ENCODE results near the gene RASSF10. TPM values are rescaled to one million over a fixed set of nuclear protein-coding genes. Genes with fewer than 3 reads are reported as not detected.

RASSF10 gene
- total and polyA plus RNA-seq, 8 donors = 0.06 to 0.41 (median 0.26) TPM; not detected in 4

- intact Hi-C loops (cut with DNase I) = no loop called here
- DNase-seq (no peak), FAIRE-seq (no peak), ATAC-seq (peak in 1 of 4 donors; percentile 67)
- H3K27ac ChIP-seq = no peak overlapping the region
- no peaks in the 10 kb centered on the region for H3K9me3 ChIP-seq
- TF ChIP-seq CTCF (IDR thresholded peaks at IDR 0.05) = no peak
- WGBS, 2 donors = 40 to 44% methylated on average over 5 of the region's 5 CpGs
- H3K27me3 ChIP-seq = no peaks in the 10 kb centered on the region
- H3K36me3 ChIP-seq = no peaks in the 10 kb centered on the region
- H3K4me1 ChIP-seq = no peaks in the 10 kb centered on the region
- H3K4me3 ChIP-seq = no peak overlapping the region
These were observed 14.3 kb downstream of the RASSF10 start for GRCh38 chr11:13023423-13023822.

- Histone ChIP-seq H3K4me3 (no peak overlapping the region), H3K9me3 (no peaks in the 10 kb centered on the region), H3K27me3 (no peaks in the 10 kb centered on the region), H3K27ac (no peak overlapping the region), H3K4me1 (peaks cover 0 to 4% (median 0%) of the 10 kb centered on the region in 3 donors), H3K36me3 (no peaks in the 10 kb centered on the region)
- ATAC-seq (no peak), DNase-seq (no peak), FAIRE-seq (no peak)
- intact Hi-C loops (cut with DNase I) = no loop called here
- WGBS, 2 donors = 88 to 92% methylated on average over 4 of the region's 4 CpGs
- no peak for TF ChIP-seq CTCF (IDR thresholded peaks at IDR 0.05)
These were observed 17.6 kb downstream of the RASSF10 start for GRCh38 chr11:13026722-13027121.

GRCh38 chr11:13028322-13028721 lies 19.2 kb downstream of the RASSF10 start:
- no peak for TF ChIP-seq CTCF (IDR thresholded peaks at IDR 0.05)
- no peak for FAIRE-seq
- intact Hi-C loops (cut with DNase I) = no loop called here
- WGBS, 2 donors = 73 to 74% methylated on average over 3 of the region's 3 CpGs
- H3K4me1 ChIP-seq = peaks cover 0 to 4% (median 0%) of the 10 kb centered on the region in 3 donors
- H3K27ac ChIP-seq = no peak overlapping the region
- H3K9me3 ChIP-seq = no peaks in the 10 kb centered on the region
- no peaks in the 10 kb centered on the region for H3K36me3 ChIP-seq
- no peak for DNase-seq
- H3K27me3 ChIP-seq = no peaks in the 10 kb centered on the region
- no peak overlapping the region for H3K4me3 ChIP-seq
- no peak for ATAC-seq

GRCh38 chr11:13029872-13030271 lies 20.8 kb downstream of the RASSF10 start:
- H3K36me3 ChIP-seq = no peaks in the 10 kb centered on the region
- H3K9me3 ChIP-seq = no peaks in the 10 kb centered on the region
- no peaks in the 10 kb centered on the region for H3K27me3 ChIP-seq
- H3K4me1 ChIP-seq = peaks cover 0 to 4% (median 0%) of the 10 kb centered on the region in 3 donors
- ATAC-seq (no peak), DNase-seq (no peak), FAIRE-seq (no peak)
- no peak overlapping the region for H3K4me3 ChIP-seq
- no peak for TF ChIP-seq CTCF (IDR thresholded peaks at IDR 0.05)
- intact Hi-C loops (cut with DNase I) = no loop called here
- WGBS, 2 donors = 83 to 86% methylated on average over 3 of the region's 3 CpGs
- H3K27ac ChIP-seq = no peak overlapping the region

GRCh38 chr11:13030857-13031256 lies 21.7 kb downstream of the RASSF10 start:
- Histone ChIP-seq H3K9me3 (no peaks in the 10 kb centered on the region), H3K27ac (no peak overlapping the region), H3K27me3 (no peaks in the 10 kb centered on the region), H3K4me3 (no peak overlapping the region), H3K4me1 (peaks cover 0 to 4% (median 0%) of the 10 kb centered on the region in 3 donors), H3K36me3 (no peaks in the 10 kb centered on the region)
- intact Hi-C loops (cut with DNase I) = no loop called here
- DNase-seq (peak; percentile 68 to 92 (median 82)), ATAC-seq (peak; percentile 86 to 95 (median 94)), FAIRE-seq (no peak)
- 6 to 8% methylated on average over 3 of the region's 3 CpGs for WGBS, 2 donors
- TF ChIP-seq CTCF (IDR thresholded peaks at IDR 0.05) = no peak

All from pancreas (tissue), 10 donors.